ENCODE measurements around the gene MAGI2. TPM values are rescaled to one million over a fixed set of nuclear protein-coding genes. Genes with fewer than 3 reads are reported as not detected.
"Not testable (repeated sequence)": the region's sequence is repeated elsewhere in the genome, so short reads cannot be mapped to it uniquely, and the experiment has no call there.

MAGI2 gene
- total RNA-seq, 1 donor from 2014 or later = 0.10 TPM

DNA sequence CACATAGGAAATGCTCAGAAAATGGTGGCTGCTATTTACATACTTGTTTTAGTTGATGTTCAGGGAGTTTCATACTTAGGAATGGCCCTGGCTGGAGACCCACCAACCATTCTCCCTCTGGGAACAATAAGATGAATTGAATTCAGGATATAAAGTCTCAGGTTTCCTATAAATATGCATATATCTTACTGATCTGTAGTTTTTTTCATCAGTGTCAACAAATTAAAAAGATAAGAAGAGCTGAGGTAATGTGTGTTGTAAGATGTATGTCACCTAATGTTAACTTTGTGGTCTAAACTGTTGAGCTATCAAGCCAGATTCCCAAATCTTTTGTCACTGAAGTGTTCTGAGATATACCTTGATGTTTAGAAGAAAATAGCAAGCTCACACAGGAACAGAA, 457.5 kb downstream of the MAGI2 start:
- H3K4me3 Mint-ChIP-seq = no peak overlapping the region
- intact Hi-C loops (cut with micrococcal nuclease) = no loop called here
- H3K27me3 Mint-ChIP-seq (ENCODE audit: insufficient read depth) = no peaks in the 10 kb centered on the region
- H3K9me3 Mint-ChIP-seq = peaks cover 7% of the 10 kb centered on the region
- H3K4me1 Mint-ChIP-seq (ENCODE audit: low read depth) = no peaks in the 10 kb centered on the region
- no peak overlapping the region for H3K27ac Mint-ChIP-seq
- DNase-seq (ENCODE audit: low spot score) = no peak
- H3K36me3 Mint-ChIP-seq (ENCODE audit: low read depth) = no peaks in the 10 kb centered on the region

DNA sequence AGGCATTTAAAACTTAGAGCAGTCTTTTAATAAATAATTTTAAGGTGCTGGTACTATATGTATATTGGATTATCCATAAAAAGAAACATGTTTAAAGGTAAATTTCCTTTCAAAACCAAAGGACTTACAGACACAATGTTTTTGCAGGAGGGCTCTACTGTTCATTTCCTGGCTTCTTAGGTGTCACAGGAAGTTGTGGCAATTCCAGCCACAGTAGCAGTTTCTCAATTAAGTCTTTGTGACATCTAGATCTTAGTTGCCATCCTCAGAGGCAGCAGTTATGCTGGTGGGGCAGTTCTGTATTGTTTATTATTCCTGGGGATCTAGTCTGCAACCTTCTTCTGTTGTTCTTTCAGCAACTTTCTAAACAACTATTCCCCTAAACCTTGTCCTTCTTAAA, 460.1 kb downstream of the MAGI2 start:
- no peak overlapping the region for H3K27ac Mint-ChIP-seq
- H3K4me1 Mint-ChIP-seq (ENCODE audit: low read depth) = no peaks in the 10 kb centered on the region
- peaks cover 7% of the 10 kb centered on the region for H3K9me3 Mint-ChIP-seq
- DNase-seq (ENCODE audit: low spot score) = no peak
- no peak overlapping the region for H3K4me3 Mint-ChIP-seq
- H3K36me3 Mint-ChIP-seq (ENCODE audit: low read depth) = no peaks in the 10 kb centered on the region
- no peaks in the 10 kb centered on the region for H3K27me3 Mint-ChIP-seq (ENCODE audit: insufficient read depth)
- intact Hi-C loops (cut with micrococcal nuclease) = no loop called here

DNA sequence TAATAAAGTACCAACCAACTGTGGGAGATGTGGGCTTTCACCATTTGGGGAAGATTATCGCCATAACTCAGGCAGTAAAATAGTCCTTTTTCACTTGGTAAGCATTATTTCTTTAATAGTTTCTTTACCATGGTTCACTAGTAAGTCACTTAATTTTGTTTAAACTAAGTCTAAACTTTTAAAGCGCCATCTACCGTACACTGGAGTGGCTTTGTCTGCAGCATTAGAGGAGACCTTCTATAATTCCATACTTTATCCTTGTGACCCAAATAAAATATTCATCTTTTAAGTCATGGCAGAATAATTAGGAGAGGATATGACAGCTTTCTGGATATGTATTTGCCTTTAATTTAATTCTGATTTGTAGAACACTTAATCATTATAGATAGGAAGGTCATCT, 468.0 kb downstream of the MAGI2 start:
- Mint-ChIP-seq H3K27ac (no peak overlapping the region), H3K9me3 (peaks cover 5% of the 10 kb centered on the region), H3K4me3 (no peak overlapping the region), H3K27me3 (ENCODE audit: insufficient read depth) (no peaks in the 10 kb centered on the region), H3K36me3 (ENCODE audit: low read depth) (no peaks in the 10 kb centered on the region), H3K4me1 (ENCODE audit: low read depth) (no peaks in the 10 kb centered on the region)
- intact Hi-C loops (cut with micrococcal nuclease) = no loop called here
- DNase-seq (ENCODE audit: low spot score) = no peak

DNA sequence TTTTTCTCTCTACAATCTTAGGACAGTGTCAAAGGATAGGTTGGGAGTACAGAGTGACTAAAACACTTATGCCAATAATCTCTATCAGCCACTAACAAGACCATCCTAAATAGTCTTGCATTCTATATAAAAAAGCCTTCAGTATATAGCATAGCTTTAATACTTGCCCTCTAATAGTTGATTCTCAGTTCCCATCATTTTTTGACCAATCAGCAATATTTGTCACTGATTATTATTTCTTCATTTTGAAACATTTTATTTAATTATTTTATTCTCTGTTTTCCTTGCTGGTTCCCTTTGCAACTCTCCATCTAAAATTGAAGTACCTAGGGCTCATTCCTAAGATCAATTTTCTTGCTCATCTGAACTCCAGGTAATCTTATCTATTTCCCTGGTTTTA, 470.0 kb downstream of the MAGI2 start:
- H3K9me3 Mint-ChIP-seq = peaks cover 5% of the 10 kb centered on the region
- intact Hi-C loops (cut with micrococcal nuclease) = no loop called here
- no peak overlapping the region for H3K27ac Mint-ChIP-seq
- no peaks in the 10 kb centered on the region for H3K36me3 Mint-ChIP-seq (ENCODE audit: low read depth)
- no peaks in the 10 kb centered on the region for H3K27me3 Mint-ChIP-seq (ENCODE audit: insufficient read depth)
- H3K4me3 Mint-ChIP-seq = no peak overlapping the region
- no peaks in the 10 kb centered on the region for H3K4me1 Mint-ChIP-seq (ENCODE audit: low read depth)
- no peak for DNase-seq (ENCODE audit: low spot score)

DNA sequence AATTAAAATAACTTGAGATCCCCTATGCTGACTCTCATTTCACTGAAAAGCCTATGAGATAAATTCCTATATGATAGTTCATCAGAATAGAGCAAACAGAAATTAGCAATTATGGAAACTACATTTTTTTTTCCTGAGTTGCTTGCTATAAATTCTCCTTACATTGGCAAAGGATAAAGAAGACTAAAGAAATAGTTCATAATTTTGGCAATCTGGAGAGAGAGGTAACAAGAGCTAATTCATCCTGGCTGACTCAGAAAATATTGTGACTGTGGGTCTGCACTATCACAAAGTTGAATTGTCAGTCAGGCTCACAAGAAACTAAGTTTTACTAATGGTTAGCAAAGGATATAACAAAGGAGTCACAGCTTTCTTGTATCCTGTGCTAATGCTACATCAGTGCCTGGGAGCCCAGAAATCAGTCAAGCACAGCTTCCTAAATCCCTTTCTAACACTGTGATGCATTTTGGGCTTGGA, 483.0 kb downstream of the MAGI2 start:
- Mint-ChIP-seq H3K4me3 (no peak overlapping the region), H3K27ac (no peak overlapping the region), H3K27me3 (ENCODE audit: insufficient read depth) (no peaks in the 10 kb centered on the region), H3K4me1 (ENCODE audit: low read depth) (no peaks in the 10 kb centered on the region), H3K36me3 (ENCODE audit: low read depth) (no peaks in the 10 kb centered on the region), H3K9me3 (no peaks in the 10 kb centered on the region)
- intact Hi-C loops (cut with micrococcal nuclease) = no loop called here
- DNase-seq (ENCODE audit: low spot score) = no peak

DNA sequence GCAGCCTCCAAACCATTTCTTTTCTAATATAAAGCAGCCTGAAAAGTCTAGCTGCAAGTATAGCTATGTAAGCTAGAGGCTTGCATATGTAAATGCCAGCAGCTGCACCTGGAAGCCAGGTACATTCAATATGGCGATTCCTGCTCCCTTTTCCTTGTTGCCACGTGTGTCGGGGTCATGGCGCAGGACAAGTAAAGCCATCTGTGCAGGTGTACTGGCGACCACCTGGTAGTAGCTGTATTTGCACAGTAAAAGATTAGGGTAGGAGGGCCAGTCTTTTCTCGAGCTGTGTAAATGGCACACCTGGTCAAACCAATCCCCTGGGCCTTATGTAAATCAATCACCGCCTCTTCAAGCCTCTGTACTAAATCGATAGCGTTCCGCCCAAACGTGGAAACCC, 484.5 kb downstream of the MAGI2 start:
- H3K9me3 Mint-ChIP-seq = no peaks in the 10 kb centered on the region
- no peak for DNase-seq (ENCODE audit: low spot score)
- intact Hi-C loops (cut with micrococcal nuclease) = no loop called here
- no peaks in the 10 kb centered on the region for H3K36me3 Mint-ChIP-seq (ENCODE audit: low read depth)
- no peaks in the 10 kb centered on the region for H3K4me1 Mint-ChIP-seq (ENCODE audit: low read depth)
- no peak overlapping the region for H3K4me3 Mint-ChIP-seq
- H3K27me3 Mint-ChIP-seq (ENCODE audit: insufficient read depth) = no peaks in the 10 kb centered on the region
- no peak overlapping the region for H3K27ac Mint-ChIP-seq

DNA sequence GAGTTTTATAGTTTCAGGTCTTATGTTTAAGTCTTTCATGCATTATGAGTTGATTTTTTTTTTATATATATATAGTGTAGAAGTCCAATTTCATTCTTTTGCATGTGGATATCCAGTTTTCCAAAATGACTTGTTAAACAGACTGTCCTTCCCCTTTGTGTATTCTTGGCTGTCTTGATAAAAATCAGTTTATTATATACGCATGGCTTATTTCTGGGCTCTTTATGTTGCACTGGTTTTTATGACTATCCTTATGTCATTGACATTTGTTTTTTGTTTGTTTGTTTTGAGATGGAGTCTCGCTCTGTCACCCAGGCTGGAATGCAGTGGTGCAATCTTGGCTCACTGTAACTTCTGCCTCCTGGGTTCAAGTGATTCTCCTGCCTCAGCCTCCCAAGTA, 485.9 kb downstream of the MAGI2 start:
- H3K4me1 Mint-ChIP-seq (ENCODE audit: low read depth); DNase-seq (ENCODE audit: low spot score); H3K36me3 Mint-ChIP-seq (ENCODE audit: low read depth); H3K27ac Mint-ChIP-seq; H3K4me3 Mint-ChIP-seq; H3K27me3 Mint-ChIP-seq (ENCODE audit: insufficient read depth); H3K9me3 Mint-ChIP-seq; intact Hi-C loops (cut with micrococcal nuclease): not testable (repeated sequence)

DNA sequence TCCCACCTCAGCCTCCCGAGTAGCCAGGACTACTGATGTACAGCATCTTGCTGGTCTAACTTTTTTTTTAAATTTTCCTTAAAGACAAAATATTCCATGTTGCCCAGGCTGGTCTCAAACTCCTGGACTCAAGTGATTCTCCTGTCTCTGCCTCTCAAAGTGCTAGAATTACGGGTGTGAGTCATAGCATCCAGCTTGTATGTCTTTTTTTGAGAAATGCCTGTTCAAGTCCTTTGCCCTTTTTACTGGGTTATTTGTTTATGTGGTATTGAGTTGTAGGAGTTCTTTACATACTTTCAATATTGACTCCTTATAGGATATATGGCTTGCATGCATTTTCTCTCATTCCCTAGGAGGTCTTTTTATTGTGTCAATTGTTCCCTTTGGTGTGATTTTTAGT, 486.4 kb downstream of the MAGI2 start:
- H3K9me3 Mint-ChIP-seq = no peaks in the 10 kb centered on the region
- H3K4me1 Mint-ChIP-seq (ENCODE audit: low read depth) = no peaks in the 10 kb centered on the region
- H3K27me3 Mint-ChIP-seq (ENCODE audit: insufficient read depth) = no peaks in the 10 kb centered on the region
- no peak for DNase-seq (ENCODE audit: low spot score)
- no peak overlapping the region for H3K4me3 Mint-ChIP-seq
- intact Hi-C loops (cut with micrococcal nuclease) = no loop called here
- no peaks in the 10 kb centered on the region for H3K36me3 Mint-ChIP-seq (ENCODE audit: low read depth)
- H3K27ac Mint-ChIP-seq = no peak overlapping the region

DNA sequence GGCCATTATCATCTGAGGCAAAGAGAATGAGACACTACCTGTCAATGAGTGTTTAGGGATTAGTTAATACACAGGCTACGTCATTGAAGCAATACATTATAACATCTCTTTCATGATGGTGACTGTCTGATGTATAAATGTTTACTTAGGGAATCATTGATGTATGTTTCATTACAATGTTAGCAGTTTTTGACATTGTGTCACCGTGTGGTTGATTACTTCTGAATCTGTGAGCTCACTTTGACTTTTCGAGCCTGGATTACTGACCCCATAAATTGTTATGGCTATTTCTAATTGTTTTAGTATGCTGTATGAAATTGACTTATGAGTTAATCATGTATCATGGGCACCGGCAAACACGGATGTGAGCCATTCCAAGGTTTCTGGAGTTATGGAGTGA, 494.0 kb downstream of the MAGI2 start:
- intact Hi-C loops (cut with micrococcal nuclease) = no loop called here
- no peak for DNase-seq (ENCODE audit: low spot score)
- no peaks in the 10 kb centered on the region for H3K4me1 Mint-ChIP-seq (ENCODE audit: low read depth)
- H3K27ac Mint-ChIP-seq = no peak overlapping the region
- no peaks in the 10 kb centered on the region for H3K9me3 Mint-ChIP-seq
- no peaks in the 10 kb centered on the region for H3K27me3 Mint-ChIP-seq (ENCODE audit: insufficient read depth)
- H3K36me3 Mint-ChIP-seq (ENCODE audit: low read depth) = no peaks in the 10 kb centered on the region
- no peak overlapping the region for H3K4me3 Mint-ChIP-seq

DNA sequence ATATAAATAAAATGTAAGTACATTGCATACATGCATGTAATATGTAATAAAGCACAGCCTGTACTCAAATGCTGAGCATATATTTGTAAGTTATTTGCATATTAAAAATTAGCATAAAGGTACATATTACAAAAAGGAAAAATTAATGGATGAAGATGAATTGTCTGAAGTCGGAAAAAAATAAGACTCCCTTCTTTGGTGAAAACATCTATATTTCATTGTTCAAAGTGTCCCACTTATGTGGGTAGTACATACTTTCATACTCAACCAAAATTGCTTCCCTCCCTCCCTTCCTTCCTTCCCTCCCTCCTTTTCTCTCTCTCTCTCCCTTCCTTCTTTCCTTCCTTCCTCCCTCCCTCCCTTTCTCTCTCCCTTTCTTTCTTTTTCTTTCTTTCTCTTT, 498.1 kb downstream of the MAGI2 start:
- Mint-ChIP-seq H3K4me1 (ENCODE audit: low read depth) (no peaks in the 10 kb centered on the region), H3K27me3 (ENCODE audit: insufficient read depth) (no peaks in the 10 kb centered on the region), H3K9me3 (no peaks in the 10 kb centered on the region), H3K4me3 (no peak overlapping the region), H3K27ac (no peak overlapping the region), H3K36me3 (ENCODE audit: low read depth) (no peaks in the 10 kb centered on the region)
- intact Hi-C loops (cut with micrococcal nuclease) = no loop called here
- DNase-seq (ENCODE audit: low spot score) = no peak

DNA sequence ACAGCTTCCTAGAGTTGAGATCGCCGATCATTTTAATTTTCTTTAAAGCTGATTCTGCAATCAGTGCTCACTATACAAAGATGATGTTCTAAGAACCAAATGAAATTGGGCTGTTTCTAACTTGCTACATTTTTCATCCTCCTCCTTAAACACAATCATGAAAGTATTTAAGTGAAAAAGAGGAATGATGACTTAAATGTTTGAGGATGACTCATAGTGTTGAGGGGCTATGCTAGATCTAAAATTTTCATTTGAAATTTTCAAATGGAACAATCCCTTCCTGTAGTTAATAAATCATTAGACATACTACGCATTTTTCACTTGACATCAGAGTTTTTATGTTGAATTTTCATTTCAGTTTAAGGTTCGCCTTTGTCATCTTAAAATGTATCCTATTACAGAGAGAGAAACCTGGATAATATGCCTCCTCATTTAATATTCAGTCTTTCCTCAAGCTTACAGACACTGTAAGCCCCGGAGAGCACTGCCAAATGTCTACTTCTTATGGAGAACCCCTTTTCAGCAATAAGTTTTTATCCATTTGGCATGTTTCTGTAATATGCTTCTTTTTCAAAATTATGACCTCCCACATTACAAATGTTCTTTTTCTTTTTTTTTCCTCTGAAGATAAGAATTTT, 499.6 kb downstream of the MAGI2 start:
- H3K27me3 Mint-ChIP-seq (ENCODE audit: insufficient read depth) = no peaks in the 10 kb centered on the region
- H3K4me3 Mint-ChIP-seq = no peak overlapping the region
- no peaks in the 10 kb centered on the region for H3K4me1 Mint-ChIP-seq (ENCODE audit: low read depth)
- no peak overlapping the region for H3K27ac Mint-ChIP-seq
- no peaks in the 10 kb centered on the region for H3K9me3 Mint-ChIP-seq
- DNase-seq (ENCODE audit: low spot score) = no peak
- H3K36me3 Mint-ChIP-seq (ENCODE audit: low read depth) = no peaks in the 10 kb centered on the region
- intact Hi-C loops (cut with micrococcal nuclease) = no loop called here

DNA sequence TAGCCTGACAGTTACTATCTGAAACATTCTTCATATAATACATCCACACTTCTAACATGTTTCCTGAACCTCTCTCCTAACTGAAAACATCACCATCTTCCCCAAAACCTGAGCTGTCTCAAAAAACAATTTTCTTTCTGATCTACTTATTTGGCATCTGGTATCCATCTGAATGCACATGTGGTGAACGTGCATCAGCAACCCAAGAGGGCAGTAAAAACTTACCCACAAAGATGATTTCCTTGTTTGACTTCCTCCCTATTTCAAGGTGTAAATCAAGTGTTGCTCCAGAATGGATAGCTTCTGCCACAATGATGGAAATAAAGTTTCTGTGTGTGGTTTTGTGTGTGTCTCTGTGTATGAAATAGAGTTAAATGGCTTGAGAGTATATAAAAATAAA, 500.4 kb downstream of the MAGI2 start:
- H3K9me3 Mint-ChIP-seq = no peaks in the 10 kb centered on the region
- H3K27me3 Mint-ChIP-seq (ENCODE audit: insufficient read depth) = no peaks in the 10 kb centered on the region

DNA sequence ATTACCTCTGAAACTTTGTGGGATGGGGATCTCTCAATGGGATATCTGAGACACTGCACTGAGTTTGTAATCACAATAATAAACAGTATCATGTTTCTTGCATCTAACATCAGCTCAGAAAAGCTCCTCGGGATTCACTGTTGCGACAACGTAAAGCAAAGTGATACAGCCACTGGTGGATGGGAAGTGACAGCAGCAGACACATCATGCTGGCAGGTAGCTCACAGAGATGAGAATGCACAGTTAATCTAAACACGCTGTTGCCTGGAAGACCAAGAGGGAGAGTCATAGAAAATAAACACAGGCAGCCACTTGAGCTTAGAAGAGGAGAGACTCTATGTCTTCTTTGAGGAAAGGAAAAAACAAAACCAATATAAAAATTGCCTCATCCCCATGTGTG, 513.8 kb downstream of the MAGI2 start:
- no peaks in the 10 kb centered on the region for H3K4me1 Mint-ChIP-seq (ENCODE audit: low read depth)
- no peaks in the 10 kb centered on the region for H3K9me3 Mint-ChIP-seq
- H3K4me3 Mint-ChIP-seq = no peak overlapping the region
- no peaks in the 10 kb centered on the region for H3K27me3 Mint-ChIP-seq (ENCODE audit: insufficient read depth)
- no peak for DNase-seq (ENCODE audit: low spot score)
- intact Hi-C loops (cut with micrococcal nuclease) = no loop called here
- no peaks in the 10 kb centered on the region for H3K36me3 Mint-ChIP-seq (ENCODE audit: low read depth)
- no peak overlapping the region for H3K27ac Mint-ChIP-seq

More for the DNA sequence above, 500.4 kb downstream of the MAGI2 start:
- H3K27ac Mint-ChIP-seq = no peak overlapping the region
- intact Hi-C loops (cut with micrococcal nuclease) = no loop called here
- no peaks in the 10 kb centered on the region for H3K4me1 Mint-ChIP-seq (ENCODE audit: low read depth)
- no peaks in the 10 kb centered on the region for H3K36me3 Mint-ChIP-seq (ENCODE audit: low read depth)
- DNase-seq (ENCODE audit: low spot score) = no peak
- H3K4me3 Mint-ChIP-seq = no peak overlapping the region

DNA sequence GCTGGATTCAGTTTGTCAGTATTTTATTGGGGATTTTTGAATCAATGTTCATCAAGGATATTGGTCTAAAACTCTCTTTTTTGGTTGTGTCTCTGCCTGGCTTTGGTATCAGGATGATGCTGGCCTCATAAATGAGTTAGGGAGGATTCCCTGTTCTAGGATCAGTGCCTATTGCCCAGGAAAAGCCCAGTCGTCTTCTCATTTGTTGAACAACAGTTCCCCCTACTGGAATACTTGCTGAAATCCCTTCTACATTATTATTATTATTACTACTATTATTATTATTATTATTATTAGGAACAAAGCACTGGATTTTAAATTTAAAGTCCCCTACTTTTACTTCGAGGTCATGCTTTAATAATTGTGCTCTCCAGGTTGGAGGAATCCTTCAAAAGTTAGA, 528.9 kb downstream of the MAGI2 start:
- Mint-ChIP-seq H3K27me3 (ENCODE audit: insufficient read depth) (no peaks in the 10 kb centered on the region), H3K4me1 (ENCODE audit: low read depth) (no peaks in the 10 kb centered on the region), H3K4me3 (no peak overlapping the region), H3K27ac (no peak overlapping the region), H3K9me3 (no peaks in the 10 kb centered on the region), H3K36me3 (ENCODE audit: low read depth) (no peaks in the 10 kb centered on the region)
- no peak for DNase-seq (ENCODE audit: low spot score)
- intact Hi-C loops (cut with micrococcal nuclease) = no loop called here

All from activated T-helper 1 cell treated with anti-CD3 and anti-CD28 coated beads, Interleukin-12 subunit alpha, Interleukin-12 subunit beta, Interleukin-2, Interleukin-4 antibody, amounts not matched to agents 30 ng/mL and 10 ng/mL and 1 ng/mL, durations not matched to agents 14 hours and 24 hours and 36 hours (primary cell).